HCT116 (cell line): ENCODE data around the gene DSG1.
A peak's percentile ranks its signal among the peaks of the same experiment; 100 is the strongest.

Experiments used
- ATF3 ChIP-seq: IDR thresholded peaks from 2 replicates; pipeline ENCODE4 v1.6.1; 2012
- CEBPB ChIP-seq: IDR thresholded peaks from 2 replicates; pipeline ENCODE4 v1.6.1; 2012; ENCODE audit warnings: low read depth
- CTCF ChIP-seq, 3 experiments: fragments of 200-600 bp in 1 of 3; sonication (generic) in 1 of 3; IDR thresholded peaks in 2 of 3; conservative IDR thresholded peaks in 1 of 3; 2 replicates each; pipeline ENCODE4 v1.5.1; 2012 to 2017; ENCODE audit warnings: low read depth in 2 of 3, low read length in 2 of 3, antibody characterized with exemption in 1 of 3, borderline replicate concordance in 1 of 3, control low read depth in 1 of 3, mild to moderate bottlenecking in 1 of 3, mixed read lengths in 1 of 3, mixed run types in 1 of 3, moderate library complexity in 1 of 3; ENCODE audit not compliant: insufficient read depth in 1 of 3
- EZH2 ChIP-seq: fragments of 200-600 bp; sonication (generic); IDR thresholded peaks from 2 replicates; pipeline ENCODE4 v1.6.1; 2017; ENCODE audit warnings: antibody characterized with exemption, mixed run types
- EZH2phosphoT487 ChIP-seq: fragments of 200-600 bp; IDR thresholded peaks from 2 replicates; pipeline ENCODE4 v1.6.1; 2018; ENCODE audit warnings: antibody characterized with exemption, borderline replicate concordance
- JUND ChIP-seq: IDR thresholded peaks from 2 replicates; pipeline ENCODE4 v1.6.1; 2012
- MAX ChIP-seq: IDR thresholded peaks from 2 replicates; pipeline ENCODE4 v1.6.1; 2012
- POLR2A ChIP-seq: IDR thresholded peaks from 2 replicates; pipeline ENCODE4 v1.7.0; 2011; ENCODE audit warnings: borderline replicate concordance; ENCODE audit not compliant: insufficient read depth, insufficient read length; ENCODE audit errors: extremely low read depth
- RAD21 ChIP-seq: IDR thresholded peaks from 2 replicates; pipeline ENCODE4 v1.6.1; 2012; ENCODE audit warnings: low read depth, mild to moderate bottlenecking
- REST ChIP-seq: IDR thresholded peaks from 2 replicates; pipeline ENCODE4 v1.6.1; 2012; ENCODE audit warnings: low read depth
- SIN3A ChIP-seq: IDR thresholded peaks from 2 replicates; pipeline ENCODE4 v1.6.1; 2012; ENCODE audit warnings: low read depth
- SP1 ChIP-seq: IDR thresholded peaks from 2 replicates; pipeline ENCODE4 v1.6.1; 2012; ENCODE audit warnings: low read depth
- SRF ChIP-seq: IDR thresholded peaks from 2 replicates; pipeline ENCODE4 v1.6.1; 2012; ENCODE audit warnings: low read depth
- TCF7L2 ChIP-seq: IDR thresholded peaks from 2 replicates; pipeline ENCODE4 v1.7.0; 2011; ENCODE audit warnings: borderline replicate concordance, inconsistent platforms; ENCODE audit not compliant: insufficient read depth, insufficient read length; ENCODE audit errors: extremely low read depth

GRCh38 chr18:31399306-31400032, 81.5 kb downstream of the DSG1 start:
- TF ChIP-seq CTCF (IDR thresholded peaks at IDR 0.05 in 2 of 3, conservative IDR thresholded peaks at IDR 0.05 in 1 of 3; ENCODE audit: borderline replicate concordance in 1 of 3, insufficient read depth in 1 of 3, low read depth in 2 of 3, low read length in 2 of 3) (no peak), ATF3 (0 out of 2 replicates have a peak, but pooled peaks have one; percentile 27), MAX (peak; percentile 38), SP1 (peak; percentile 86), RAD21 (peak; percentile 5; the same call in 1 of the 2 replicates), POLR2A (no peak), SIN3A (no peak), EZH2 (no peak), TCF7L2 (peak; percentile 82), CEBPB (peak; percentile 90), REST (no peak), EZH2phosphoT487 (no peak), SRF (peak; percentile 46; the same call in 1 of the 2 replicates), JUND (peak; percentile 91)
